HepG2 (cell line): ENCODE data around the gene TLL2. TPM values are rescaled to one million over a fixed set of nuclear protein-coding genes. Genes with fewer than 3 reads are reported as not detected.

Experiments used
- CEBPG ChIP-seq: IDR thresholded peaks from 2 replicates; pipeline ENCODE4 v1.6.1; 2016
- GABPA ChIP-seq, 2 experiments: IDR thresholded peaks; 2 replicates each; pipeline ENCODE4 v1.6.1; 2011 to 2016; ENCODE audit warnings: low read depth in 2 of 2, low read length in 1 of 2, missing biosample characterization in 1 of 2, missing genetic modification characterization in 1 of 2
- IKZF1 ChIP-seq: fragments of 450-650 bp; IDR thresholded peaks from 2 replicates; pipeline ENCODE4 v1.7.1; 2016
- JUND ChIP-seq: sonication (generic); formaldehyde crosslinking; IDR thresholded peaks from 2 replicates; pipeline ENCODE4 v1.8.0; 2022; ENCODE audit warnings: mild to moderate bottlenecking, missing genetic modification reagents
- LCORL ChIP-seq, 2 experiments: fragments of 450-650 bp in 1 of 2; sonication (generic) in 1 of 2; formaldehyde crosslinking in 1 of 2; IDR thresholded peaks; 2 replicates each; pipeline versions ENCODE4 v1.5.0 to v1.6.1; 2017 to 2020; ENCODE audit warnings: antibody characterized with exemption in 1 of 2, missing genetic modification reagents in 1 of 2
- MAFF ChIP-seq: IDR thresholded peaks from 2 replicates; pipeline ENCODE4 v1.6.1; 2011; ENCODE audit warnings: low read depth, low read length, improper control_type of control experiment
- NPAS2 ChIP-seq: sonication (generic); formaldehyde crosslinking; IDR thresholded peaks from 2 replicates; pipeline ENCODE4 v1.8.0; 2022; ENCODE audit warnings: mild to moderate bottlenecking, missing genetic modification reagents, borderline replicate concordance
- NR2F1 ChIP-seq, 2 experiments: fragments of 450-650 bp in 1 of 2; formaldehyde crosslinking in 1 of 2; IDR thresholded peaks; 2 replicates each; pipeline versions ENCODE4 v1.5.0 to v1.6.1; 2016 to 2020; ENCODE audit warnings: mild to moderate bottlenecking in 1 of 2, missing compliant biosample characterization in 1 of 2, missing genetic modification reagents in 1 of 2, moderate library complexity in 1 of 2
- PCBP2 ChIP-seq: fragments of 200-400 bp; formaldehyde crosslinking; optimal IDR thresholded peaks from 2 replicates; pipeline ENCODE3; 2018; ENCODE audit warnings: low read length, low read depth; ENCODE audit not compliant: poor library complexity, severe bottlenecking
- POLR2A ChIP-seq, 2 experiments: IDR thresholded peaks; 2 replicates each; pipeline ENCODE4 v1.6.1; 2011; ENCODE audit warnings: low read depth in 2 of 2, low read length in 2 of 2, mild to moderate bottlenecking in 1 of 2, moderate library complexity in 1 of 2; ENCODE audit not compliant: insufficient read depth in 1 of 2
- TMF1 ChIP-seq: sonication (generic); formaldehyde crosslinking; IDR thresholded peaks from 2 replicates; pipeline ENCODE4 v1.8.1; 2022; ENCODE audit warnings: low read depth, missing genetic modification reagents
- ZC3H4 ChIP-seq: sonication (generic); formaldehyde crosslinking; IDR thresholded peaks from 2 replicates; pipeline ENCODE4 v1.4.0; 2020; ENCODE audit warnings: missing genetic modification reagents, borderline replicate concordance
- ZNF17 ChIP-seq: sonication (generic); formaldehyde crosslinking; IDR thresholded peaks from 2 replicates; pipeline ENCODE4 v1.5.0; 2020; ENCODE audit warnings: mild to moderate bottlenecking, missing genetic modification reagents
- ZNF230 ChIP-seq: sonication (generic); formaldehyde crosslinking; IDR thresholded peaks from 2 replicates; pipeline ENCODE4 v1.4.0; 2020; ENCODE audit warnings: mild to moderate bottlenecking, missing genetic modification reagents
- ZNF441 ChIP-seq: sonication (generic); formaldehyde crosslinking; IDR thresholded peaks from 2 replicates; pipeline ENCODE4 v1.7.0; 2021; ENCODE audit warnings: missing genetic modification reagents, borderline replicate concordance
- ZNF629 ChIP-seq: sonication (generic); formaldehyde crosslinking; conservative IDR thresholded peaks from 2 replicates; pipeline ENCODE4 v1.5.0; 2020; ENCODE audit warnings: missing genetic modification reagents
- ZNF891 ChIP-seq: sonication (generic); formaldehyde crosslinking; IDR thresholded peaks from 2 replicates; pipeline ENCODE4 v1.5.0; 2020; ENCODE audit warnings: mild to moderate bottlenecking, missing genetic modification reagents
- polyA plus RNA-seq, 8 experiments: library from polyadenylated mRNA; depleted of rRNA in 3 of 8; stranded (reverse) in 7 of 8; unstranded in 1 of 8; fragments of >200 nt; fragmentation: Illumina TruSeq in 4 of 8; extraction: Trizol in 4 of 8; gene quantifications; 2 replicates each; pipeline versions ENCODE4 v1.2.1 to v1.2.3, GENCODE V29; 2011 to 2016; ENCODE audit warnings: low read depth in 4 of 8, missing spikeins in 1 of 8, mixed read lengths in 1 of 8; ENCODE audit not compliant: insufficient read depth in 1 of 8
- total RNA-seq, 5 experiments: library from RNA; depleted of rRNA; stranded (reverse); fragments of >200 nt; fragmentation: Illumina TruSeq; extraction: Trizol; gene quantifications; 2 replicates each; pipeline ENCODE4 v1.2.3, GENCODE V29; 2016; ENCODE audit warnings: low read depth in 1 of 5
- TF ChIP-seq, protein P1 (sequence below): sonication (generic); formaldehyde crosslinking; IDR thresholded peaks from 2 replicates; pipeline ENCODE4 v1.5.0; 2020; ENCODE audit warnings: missing genetic modification reagents
- TF ChIP-seq, protein P2 (sequence below): sonication (generic); formaldehyde crosslinking; IDR thresholded peaks from 2 replicates; pipeline ENCODE4 v1.8.0; 2022; ENCODE audit warnings: mild to moderate bottlenecking, missing genetic modification reagents, borderline replicate concordance
- TF ChIP-seq, protein P3 (sequence below): IDR thresholded peaks from 2 replicates; pipeline ENCODE4 v1.6.1; 2012; ENCODE audit warnings: low read length, improper control_type of control experiment

TLL2 gene
- total and polyA plus RNA-seq, 2 of the 13 experiments (the other 11 are each of a cell fraction or from before 2014, with no cell fraction given), result 0.09 TPM; not detected in 1

DNA sequence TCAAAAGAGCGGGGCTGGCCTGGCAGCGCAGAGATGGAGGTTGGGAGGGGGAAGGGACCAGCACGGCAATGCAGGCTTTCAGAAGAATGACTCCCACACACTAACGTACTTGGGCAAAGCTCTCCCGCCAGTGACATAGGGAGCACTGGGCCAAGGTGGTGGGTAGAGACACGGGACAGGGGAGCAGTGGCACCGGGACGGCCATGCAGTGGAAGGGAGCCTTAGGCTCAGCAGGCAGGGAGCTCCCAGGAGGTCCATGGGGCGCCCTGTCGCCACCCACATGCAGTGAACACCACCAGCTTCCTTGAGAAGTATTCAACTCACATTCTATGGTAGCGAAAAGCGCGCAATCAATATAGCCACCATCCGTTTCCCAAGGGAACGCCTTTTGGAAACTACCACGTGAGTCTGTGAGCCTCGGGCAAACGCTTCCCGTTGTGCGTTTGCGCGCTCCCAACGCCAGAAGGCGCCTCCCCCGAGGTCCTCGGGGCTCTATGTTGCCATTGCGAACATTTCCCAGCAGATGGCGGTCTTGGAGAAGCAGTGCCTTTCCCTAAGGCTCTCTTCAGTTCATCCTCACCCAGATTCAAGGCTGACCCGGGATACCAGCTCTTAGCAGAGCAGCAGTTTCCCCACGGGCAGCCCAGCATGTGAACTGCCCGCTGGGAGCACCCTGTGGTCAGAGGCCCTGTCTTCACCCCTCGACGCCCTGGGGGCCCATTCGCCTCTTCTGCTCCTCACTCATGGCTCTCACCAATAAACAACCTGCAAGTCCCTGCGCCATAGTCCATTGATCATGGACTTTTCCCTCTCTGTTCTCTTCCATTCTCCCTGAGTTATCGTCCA lies 138.5 kb downstream of the TLL2 start (continued):
- TF ChIP-seq GABPA (IDR thresholded peaks at IDR 0.05; ENCODE audit: low read depth, low read length) (no peak), GABPA (CRISPR knock-in tag; IDR thresholded peaks at IDR 0.05; ENCODE audit: low read depth) (no peak), MAFF (no peak), ZNF891 (CRISPR knock-in tag) (no peak), LCORL (IDR thresholded peaks at IDR 0.05) (no peak), LCORL (CRISPR knock-in tag; IDR thresholded peaks at IDR 0.05) (no peak), NR2F1 (CRISPR knock-in tag; IDR thresholded peaks at IDR 0.05) (no peak), ZC3H4 (CRISPR knock-in tag) (no peak), ZNF17 (CRISPR knock-in tag) (no peak), POLR2A (IDR thresholded peaks at IDR 0.05; ENCODE audit: insufficient read depth in 1 of 2, low read depth in 2 of 2, low read length in 2 of 2) (no peak), JUND (CRISPR knock-in tag) (no peak), ZNF230 (CRISPR knock-in tag) (peak; percentile 37; the same call in 1 of the 2 replicates), ZNF629 (CRISPR knock-in tag) (no peak), IKZF1 (no peak), NPAS2 (CRISPR knock-in tag) (no peak), ZNF441 (CRISPR knock-in tag) (no peak), CEBPG (CRISPR knock-in tag) (peak; percentile 3; the same call in 1 of the 2 replicates), TMF1 (CRISPR knock-in tag) (no peak), PCBP2 (no peak)
- TF ChIP-seq, protein P1, sequence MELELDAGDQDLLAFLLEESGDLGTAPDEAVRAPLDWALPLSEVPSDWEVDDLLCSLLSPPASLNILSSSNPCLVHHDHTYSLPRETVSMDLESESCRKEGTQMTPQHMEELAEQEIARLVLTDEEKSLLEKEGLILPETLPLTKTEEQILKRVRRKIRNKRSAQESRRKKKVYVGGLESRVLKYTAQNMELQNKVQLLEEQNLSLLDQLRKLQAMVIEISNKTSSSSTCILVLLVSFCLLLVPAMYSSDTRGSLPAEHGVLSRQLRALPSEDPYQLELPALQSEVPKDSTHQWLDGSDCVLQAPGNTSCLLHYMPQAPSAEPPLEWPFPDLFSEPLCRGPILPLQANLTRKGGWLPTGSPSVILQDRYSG (CRISPR knock-in tag), result no peak
- TF ChIP-seq, protein P2, sequence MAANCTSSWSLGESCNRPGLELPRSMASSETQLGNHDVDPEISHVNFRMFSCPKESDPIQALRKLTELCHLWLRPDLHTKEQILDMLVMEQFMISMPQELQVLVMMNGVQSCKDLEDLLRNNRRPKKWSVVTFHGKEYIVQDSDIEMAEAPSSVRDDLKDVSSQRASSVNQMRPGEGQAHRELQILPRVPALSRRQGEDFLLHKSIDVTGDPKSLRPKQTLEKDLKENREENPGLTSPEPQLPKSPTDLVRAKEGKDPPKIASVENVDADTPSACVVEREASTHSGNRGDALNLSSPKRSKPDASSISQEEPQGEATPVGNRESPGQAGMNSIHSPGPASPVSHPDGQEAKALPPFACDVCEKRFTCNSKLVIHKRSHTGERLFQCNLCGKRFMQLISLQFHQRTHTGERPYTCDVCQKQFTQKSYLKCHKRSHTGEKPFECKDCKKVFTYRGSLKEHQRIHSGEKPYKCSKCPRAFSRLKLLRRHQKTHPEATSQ, result no peak
- TF ChIP-seq, protein P3, sequence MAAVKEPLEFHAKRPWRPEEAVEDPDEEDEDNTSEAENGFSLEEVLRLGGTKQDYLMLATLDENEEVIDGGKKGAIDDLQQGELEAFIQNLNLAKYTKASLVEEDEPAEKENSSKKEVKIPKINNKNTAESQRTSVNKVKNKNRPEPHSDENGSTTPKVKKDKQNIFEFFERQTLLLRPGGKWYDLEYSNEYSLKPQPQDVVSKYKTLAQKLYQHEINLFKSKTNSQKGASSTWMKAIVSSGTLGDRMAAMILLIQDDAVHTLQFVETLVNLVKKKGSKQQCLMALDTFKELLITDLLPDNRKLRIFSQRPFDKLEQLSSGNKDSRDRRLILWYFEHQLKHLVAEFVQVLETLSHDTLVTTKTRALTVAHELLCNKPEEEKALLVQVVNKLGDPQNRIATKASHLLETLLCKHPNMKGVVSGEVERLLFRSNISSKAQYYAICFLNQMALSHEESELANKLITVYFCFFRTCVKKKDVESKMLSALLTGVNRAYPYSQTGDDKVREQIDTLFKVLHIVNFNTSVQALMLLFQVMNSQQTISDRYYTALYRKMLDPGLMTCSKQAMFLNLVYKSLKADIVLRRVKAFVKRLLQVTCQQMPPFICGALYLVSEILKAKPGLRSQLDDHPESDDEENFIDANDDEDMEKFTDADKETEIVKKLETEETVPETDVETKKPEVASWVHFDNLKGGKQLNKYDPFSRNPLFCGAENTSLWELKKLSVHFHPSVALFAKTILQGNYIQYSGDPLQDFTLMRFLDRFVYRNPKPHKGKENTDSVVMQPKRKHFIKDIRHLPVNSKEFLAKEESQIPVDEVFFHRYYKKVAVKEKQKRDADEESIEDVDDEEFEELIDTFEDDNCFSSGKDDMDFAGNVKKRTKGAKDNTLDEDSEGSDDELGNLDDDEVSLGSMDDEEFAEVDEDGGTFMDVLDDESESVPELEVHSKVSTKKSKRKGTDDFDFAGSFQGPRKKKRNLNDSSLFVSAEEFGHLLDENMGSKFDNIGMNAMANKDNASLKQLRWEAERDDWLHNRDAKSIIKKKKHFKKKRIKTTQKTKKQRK, result no peak
